ENCODE results near the gene LRRC8E. TPM values are rescaled to one million over a fixed set of nuclear protein-coding genes. Genes with fewer than 3 reads are reported as not detected.

Gene LRRC8E
- total and polyA plus RNA-seq, 10 of the 15 experiments (the other 5 are each of a cell fraction or from before 2014, with no cell fraction given) = 0.04 to 0.32 (median 0.25) TPM; not detected in 7

DNA sequence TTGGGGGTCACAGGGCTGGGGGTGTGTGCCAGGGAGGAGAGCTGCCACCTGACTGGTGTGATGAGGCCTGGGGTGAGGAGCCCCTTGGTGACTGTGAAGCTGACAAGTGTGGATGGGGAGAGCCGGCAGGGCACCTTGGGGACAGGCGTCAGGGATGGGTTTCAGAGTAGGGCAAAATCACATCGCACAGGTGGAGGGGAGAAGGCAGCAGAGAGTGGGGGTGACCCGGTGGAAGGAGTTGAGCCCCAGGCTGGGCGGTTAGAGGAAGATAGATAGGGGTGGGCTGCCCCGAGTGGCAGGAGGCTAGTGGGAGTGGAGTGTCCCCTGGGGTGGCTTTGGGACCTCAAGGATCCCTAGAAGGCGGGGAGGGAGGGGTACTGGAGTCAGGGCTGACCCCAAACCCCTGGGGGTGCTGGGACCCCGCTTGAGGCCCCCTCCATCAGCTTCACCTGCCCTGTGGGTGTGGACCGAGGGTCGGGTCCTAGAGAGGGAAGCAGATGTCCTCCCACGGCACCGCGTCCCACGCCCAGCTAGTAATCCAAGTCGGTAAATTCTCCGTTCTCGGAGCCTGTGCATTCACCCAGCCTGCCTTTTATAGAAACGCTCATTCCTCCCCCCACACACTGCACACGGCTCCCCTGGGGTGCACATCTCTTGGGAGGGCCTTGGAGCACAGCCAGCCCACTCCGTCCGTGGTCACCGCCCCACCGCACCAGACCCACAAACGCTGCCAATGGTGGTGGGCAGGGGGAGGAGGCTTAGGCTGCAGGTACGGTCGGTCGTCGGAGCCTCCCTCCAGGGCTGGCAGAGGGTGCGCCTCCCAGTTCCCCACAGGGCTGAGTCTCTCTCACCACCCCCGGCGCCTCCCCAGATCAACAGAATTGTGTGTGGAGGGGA, 35.2 kb downstream of the LRRC8E start:
- ChIA-PET RAD21 (ENCODE audit: unreplicated experiment) (interaction anchor here (0.7 kb wide), 1 partner anchor 144 kb away, joined by 3 read pairs; no protein-coding TSS in a partner anchor), POLR2A (interaction anchor here (0.6 kb wide), 1 partner anchor 559 kb away, joined by 3 read pairs; no protein-coding TSS in a partner anchor), SMC1A (ENCODE audit: uncharacterized antibody, unreplicated experiment) (interaction anchor here (0.6 kb wide), 1 partner anchor 27 kb away, joined by 3 read pairs; no protein-coding TSS in a partner anchor), CTCF (interaction anchor here (0.7 to 1.4 kb wide), 3 partner anchors 47 to 71 kb away, joined by 3 read pairs; no protein-coding TSS in a partner anchor)
- Histone ChIP-seq H3K9me3 (replicated peaks; ENCODE audit: control insufficient read depth, insufficient read depth, low read length) (no peaks in the 10 kb centered on the region; the same call in 2 of the 3 replicates), H4K20me1 (ENCODE audit: control insufficient read depth, insufficient read depth) (no peaks in the 10 kb centered on the region; the same call in 1 of the 2 replicates), H3K27me3 (replicated peaks in 1 of 2; ENCODE audit: control insufficient read depth in 2 of 2, insufficient read depth in 2 of 2, low read length in 1 of 2) (peaks cover 0 to 5% of the 10 kb centered on the region in 2 experiments; a peak in 1 of 4 replicates), H3K4me2 (ENCODE audit: control insufficient read depth, insufficient read depth) (no peak overlapping the region), H3K36me3 (ENCODE audit: control insufficient read depth in 2 of 2, insufficient read depth in 2 of 2, low read length in 1 of 2) (peaks cover 0 to 3% of the 10 kb centered on the region in 2 experiments; a peak in 2 of 4 replicates), H3K4me3 (no peak overlapping the region), H3K4me1 (ENCODE audit: control insufficient read depth, insufficient read depth, low read length) (peaks cover 11% of the 10 kb centered on the region), H3K79me2 (ENCODE audit: control insufficient read depth, insufficient read depth, low read length) (no peaks in the 10 kb centered on the region), H3K27ac (ENCODE audit: control insufficient read depth, insufficient read depth) (no peak overlapping the region), H2AFZ (ENCODE audit: control insufficient read depth, low read depth, low read length) (no peak overlapping the region), H3K9ac (ENCODE audit: control insufficient read depth, insufficient read depth, low read length) (no peak overlapping the region)
- DNase-seq (ENCODE audit: low read depth, low spot score) = no peak
- BruUV-seq (replicated peaks) = no TSS peak
- WGBS (ENCODE audit: insufficient coverage, insufficient replicate concordance, low lambda C conversion rate, missing lambda C conversion rate) = 53% methylated on average over 29 of the region's 31 CpGs
- in situ Hi-C loops (cut with MboI) (no loop called here), intact Hi-C loops (cut with micrococcal nuclease; ENCODE audit: unreplicated experiment) (no loop called here)
- no peak for ATAC-seq
- no peak for FAIRE-seq
- TF ChIP-seq KLF5 (IDR thresholded peaks at IDR 0.05; ENCODE audit: partially characterized antibody) = no peak
- TF ChIP-seq, protein P1, sequence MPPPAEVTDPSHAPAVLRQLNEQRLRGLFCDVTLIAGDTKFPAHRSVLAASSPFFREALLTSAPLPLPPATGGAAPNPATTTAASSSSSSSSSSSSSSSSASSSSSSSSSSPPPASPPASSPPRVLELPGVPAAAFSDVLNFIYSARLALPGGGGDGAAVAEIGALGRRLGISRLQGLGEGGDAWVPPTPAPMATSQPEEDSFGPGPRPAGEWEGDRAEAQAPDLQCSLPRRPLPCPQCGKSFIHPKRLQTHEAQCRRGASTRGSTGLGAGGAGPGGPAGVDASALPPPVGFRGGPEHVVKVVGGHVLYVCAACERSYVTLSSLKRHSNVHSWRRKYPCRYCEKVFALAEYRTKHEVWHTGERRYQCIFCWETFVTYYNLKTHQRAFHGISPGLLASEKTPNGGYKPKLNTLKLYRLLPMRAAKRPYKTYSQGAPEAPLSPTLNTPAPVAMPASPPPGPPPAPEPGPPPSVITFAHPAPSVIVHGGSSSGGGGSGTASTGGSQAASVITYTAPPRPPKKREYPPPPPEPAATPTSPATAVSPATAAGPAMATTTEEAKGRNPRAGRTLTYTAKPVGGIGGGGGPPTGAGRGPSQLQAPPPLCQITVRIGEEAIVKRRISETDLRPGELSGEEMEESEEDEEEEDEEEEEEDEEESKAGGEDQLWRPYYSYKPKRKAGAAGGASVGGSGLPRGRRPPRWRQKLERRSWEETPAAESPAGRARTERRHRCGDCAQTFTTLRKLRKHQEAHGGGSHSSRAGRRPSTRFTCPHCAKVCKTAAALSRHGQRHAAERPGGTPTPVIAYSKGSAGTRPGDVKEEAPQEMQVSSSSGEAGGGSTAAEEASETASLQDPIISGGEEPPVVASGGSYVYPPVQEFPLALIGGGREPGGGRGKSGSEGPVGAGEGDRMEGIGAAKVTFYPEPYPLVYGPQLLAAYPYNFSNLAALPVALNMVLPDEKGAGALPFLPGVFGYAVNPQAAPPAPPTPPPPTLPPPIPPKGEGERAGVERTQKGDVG (CRISPR knock-in tag; IDR thresholded peaks at IDR 0.05) = no peak
- no peak for TF ChIP-seq NFXL1 (IDR thresholded peaks at IDR 0.05; ENCODE audit: borderline replicate concordance)
- TF ChIP-seq MYB (IDR thresholded peaks at IDR 0.05; ENCODE audit: borderline replicate concordance, low read depth, low read length) = no peak
- TF ChIP-seq CUX1 (IDR thresholded peaks at IDR 0.05; ENCODE audit: insufficient replicate concordance, low read depth, low read length) = no peak
- TF ChIP-seq RELB (IDR thresholded peaks at IDR 0.05; ENCODE audit: low read depth) = no peak
- no peak for TF ChIP-seq MTA3 (IDR thresholded peaks at IDR 0.05; ENCODE audit: borderline replicate concordance, low read length)
- no peak for TF ChIP-seq MEF2B (IDR thresholded peaks at IDR 0.05; ENCODE audit: partially characterized antibody, poor library complexity, severe bottlenecking)
- TF ChIP-seq CREM (IDR thresholded peaks at IDR 0.05; ENCODE audit: low read depth) = no peak
- TF ChIP-seq RELA (IDR thresholded peaks at IDR 0.05; ENCODE audit: borderline replicate concordance, partially characterized antibody) = no peak
- no peak for TF ChIP-seq MXI1 (IDR thresholded peaks at IDR 0.05; ENCODE audit: low read depth, low read length)
